Measurements from ENCODE around the gene PIGC. TPM values are rescaled to one million over a fixed set of nuclear protein-coding genes. Genes with fewer than 3 reads are reported as not detected.

Gene PIGC
- total and polyA plus RNA-seq, 10 of the 15 experiments (the other 5 are each of a cell fraction or from before 2014, with no cell fraction given): 11.0 to 37.3 (median 19.6) TPM

DNA sequence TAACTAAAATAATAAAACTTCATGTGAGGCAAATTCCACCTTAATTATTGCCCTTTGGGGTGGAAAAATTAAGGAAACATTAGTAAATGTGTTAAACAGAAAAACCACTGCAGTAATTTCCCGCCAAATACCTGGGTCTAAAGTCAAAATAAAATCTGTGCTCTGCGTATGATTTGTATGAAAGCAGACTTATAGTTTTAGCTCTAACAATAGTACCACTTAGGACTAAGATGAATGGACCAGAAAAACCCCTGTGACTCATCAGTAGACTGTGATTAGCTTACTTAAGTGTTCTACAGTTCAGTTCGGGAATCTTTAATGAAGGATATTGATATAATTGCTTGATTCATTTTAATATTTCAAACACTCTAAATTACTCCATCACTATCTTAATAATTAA lies 46.6 kb downstream of the PIGC start (continued):
- TF ChIP-seq CREB1 (IDR thresholded peaks at IDR 0.05; ENCODE audit: low read depth): 0 out of 2 replicates have a peak, but pooled peaks have one; percentile 14
- TF ChIP-seq SREBF2 (IDR thresholded peaks at IDR 0.05; ENCODE audit: low read length): no peak
- TF ChIP-seq IRF4 (IDR thresholded peaks at IDR 0.05; ENCODE audit: low read depth, low read length): no peak
- no peak for TF ChIP-seq SREBF1 (IDR thresholded peaks at IDR 0.05; ENCODE audit: low read length)
- no peak for TF ChIP-seq NFYB (IDR thresholded peaks at IDR 0.05; ENCODE audit: insufficient read depth, low read depth, low read length)
- TF ChIP-seq IKZF2 (IDR thresholded peaks at IDR 0.05): peak; percentile 43 to 68; a peak in 3 of 4 replicates
- peak; percentile 57; the same call in 1 of the 2 replicates for TF ChIP-seq CREM (IDR thresholded peaks at IDR 0.05; ENCODE audit: low read depth)
- TF ChIP-seq, protein P1, sequence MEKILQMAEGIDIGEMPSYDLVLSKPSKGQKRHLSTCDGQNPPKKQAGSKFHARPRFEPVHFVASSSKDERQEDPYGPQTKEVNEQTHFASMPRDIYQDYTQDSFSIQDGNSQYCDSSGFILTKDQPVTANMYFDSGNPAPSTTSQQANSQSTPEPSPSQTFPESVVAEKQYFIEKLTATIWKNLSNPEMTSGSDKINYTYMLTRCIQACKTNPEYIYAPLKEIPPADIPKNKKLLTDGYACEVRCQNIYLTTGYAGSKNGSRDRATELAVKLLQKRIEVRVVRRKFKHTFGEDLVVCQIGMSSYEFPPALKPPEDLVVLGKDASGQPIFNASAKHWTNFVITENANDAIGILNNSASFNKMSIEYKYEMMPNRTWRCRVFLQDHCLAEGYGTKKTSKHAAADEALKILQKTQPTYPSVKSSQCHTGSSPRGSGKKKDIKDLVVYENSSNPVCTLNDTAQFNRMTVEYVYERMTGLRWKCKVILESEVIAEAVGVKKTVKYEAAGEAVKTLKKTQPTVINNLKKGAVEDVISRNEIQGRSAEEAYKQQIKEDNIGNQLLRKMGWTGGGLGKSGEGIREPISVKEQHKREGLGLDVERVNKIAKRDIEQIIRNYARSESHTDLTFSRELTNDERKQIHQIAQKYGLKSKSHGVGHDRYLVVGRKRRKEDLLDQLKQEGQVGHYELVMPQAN (conservative IDR thresholded peaks at IDR 0.05): no peak
- TF ChIP-seq CHD1 (IDR thresholded peaks at IDR 0.05; ENCODE audit: low read depth, low read length): no peak
- no peak for TF ChIP-seq ZNF207 (IDR thresholded peaks at IDR 0.05; ENCODE audit: borderline replicate concordance)
- TF ChIP-seq, protein P2, sequence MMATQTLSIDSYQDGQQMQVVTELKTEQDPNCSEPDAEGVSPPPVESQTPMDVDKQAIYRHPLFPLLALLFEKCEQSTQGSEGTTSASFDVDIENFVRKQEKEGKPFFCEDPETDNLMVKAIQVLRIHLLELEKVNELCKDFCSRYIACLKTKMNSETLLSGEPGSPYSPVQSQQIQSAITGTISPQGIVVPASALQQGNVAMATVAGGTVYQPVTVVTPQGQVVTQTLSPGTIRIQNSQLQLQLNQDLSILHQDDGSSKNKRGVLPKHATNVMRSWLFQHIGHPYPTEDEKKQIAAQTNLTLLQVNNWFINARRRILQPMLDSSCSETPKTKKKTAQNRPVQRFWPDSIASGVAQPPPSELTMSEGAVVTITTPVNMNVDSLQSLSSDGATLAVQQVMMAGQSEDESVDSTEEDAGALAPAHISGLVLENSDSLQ (IDR thresholded peaks at IDR 0.05): no peak
- no peak for TF ChIP-seq SMAD5 (IDR thresholded peaks at IDR 0.05; ENCODE audit: low read depth)
- TF ChIP-seq NFXL1 (IDR thresholded peaks at IDR 0.05; ENCODE audit: borderline replicate concordance): no peak
- TF ChIP-seq SRF (IDR thresholded peaks at IDR 0.05; ENCODE audit: low read depth in 2 of 2, low read length in 2 of 2): no peak
- no peak for TF ChIP-seq LARP7 (IDR thresholded peaks at IDR 0.05)
- TF ChIP-seq ATF7 (IDR thresholded peaks at IDR 0.05; ENCODE audit: low read depth): peak; percentile 46; the same call in 1 of the 2 replicates
- TF ChIP-seq, protein P3, sequence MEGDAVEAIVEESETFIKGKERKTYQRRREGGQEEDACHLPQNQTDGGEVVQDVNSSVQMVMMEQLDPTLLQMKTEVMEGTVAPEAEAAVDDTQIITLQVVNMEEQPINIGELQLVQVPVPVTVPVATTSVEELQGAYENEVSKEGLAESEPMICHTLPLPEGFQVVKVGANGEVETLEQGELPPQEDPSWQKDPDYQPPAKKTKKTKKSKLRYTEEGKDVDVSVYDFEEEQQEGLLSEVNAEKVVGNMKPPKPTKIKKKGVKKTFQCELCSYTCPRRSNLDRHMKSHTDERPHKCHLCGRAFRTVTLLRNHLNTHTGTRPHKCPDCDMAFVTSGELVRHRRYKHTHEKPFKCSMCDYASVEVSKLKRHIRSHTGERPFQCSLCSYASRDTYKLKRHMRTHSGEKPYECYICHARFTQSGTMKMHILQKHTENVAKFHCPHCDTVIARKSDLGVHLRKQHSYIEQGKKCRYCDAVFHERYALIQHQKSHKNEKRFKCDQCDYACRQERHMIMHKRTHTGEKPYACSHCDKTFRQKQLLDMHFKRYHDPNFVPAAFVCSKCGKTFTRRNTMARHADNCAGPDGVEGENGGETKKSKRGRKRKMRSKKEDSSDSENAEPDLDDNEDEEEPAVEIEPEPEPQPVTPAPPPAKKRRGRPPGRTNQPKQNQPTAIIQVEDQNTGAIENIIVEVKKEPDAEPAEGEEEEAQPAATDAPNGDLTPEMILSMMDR (IDR thresholded peaks at IDR 0.05 in 2 of 3, conservative IDR thresholded peaks at IDR 0.05 in 1 of 3; ENCODE audit: control insufficient read depth in 2 of 3, extremely low read depth in 1 of 3, insufficient read depth in 1 of 3, low read depth in 3 of 3, low read length in 3 of 3): no peak
- TF ChIP-seq MYB (IDR thresholded peaks at IDR 0.05; ENCODE audit: borderline replicate concordance, low read depth, low read length): no peak
- no peak for TF ChIP-seq RAD51 (IDR thresholded peaks at IDR 0.05)
- no peak for TF ChIP-seq SUPT20H (IDR thresholded peaks at IDR 0.05; ENCODE audit: borderline replicate concordance, control insufficient read depth, low read depth, low read length)
- TF ChIP-seq ZZZ3 (IDR thresholded peaks at IDR 0.05; ENCODE audit: control insufficient read depth, insufficient read length, low read depth): no peak
- no peak for TF ChIP-seq TCF7 (IDR thresholded peaks at IDR 0.05; ENCODE audit: borderline replicate concordance)
- TF ChIP-seq JUNB (IDR thresholded peaks at IDR 0.05): peak; percentile 90
- no peak for TF ChIP-seq ZNF384 (IDR thresholded peaks at IDR 0.05; ENCODE audit: borderline replicate concordance, low read depth, low read length)
- TF ChIP-seq NR2C2 (IDR thresholded peaks at IDR 0.05; ENCODE audit: borderline replicate concordance, control insufficient read depth, insufficient read length, low read depth): no peak
- TF ChIP-seq CBX3 (IDR thresholded peaks at IDR 0.05; ENCODE audit: borderline replicate concordance, low read depth): no peak
- TF ChIP-seq EP300 (IDR thresholded peaks at IDR 0.05; ENCODE audit: borderline replicate concordance in 1 of 2, control insufficient read depth in 1 of 2, low read depth in 2 of 2, low read length in 2 of 2): peak in 1 of 2 experiments; percentile 73; a peak in 2 of 4 replicates
- TF ChIP-seq BHLHE40 (IDR thresholded peaks at IDR 0.05; ENCODE audit: borderline replicate concordance in 1 of 2, low read depth in 2 of 2, low read length in 1 of 2): no peak

Measured in GM12878 (cell line).